HG03378 (cell line): Measurements from ENCODE around the gene VAV1.

Experiments
- ATAC-seq: cut with Tn5 transposase; IDR thresholded peaks from one replicate; pipeline ENCODE4 v1.9.1; 2021; ENCODE audit warnings: mild to moderate bottlenecking, moderate library complexity; ENCODE audit not compliant: unreplicated experiment

VAV1 gene

GRCh38 chr19:6772028-6772865 is at the start of gene VAV1:
Gene VAV1, plus strand, starts transcription at chr19:6772708. Its CDS starts 100 bp downstream, at chr19:6772808.
- peak; percentile 26 for ATAC-seq

- no peak for ATAC-seq
Measured at GRCh38 chr19:6723108-6723618, 49.3 kb upstream of the VAV1 start.

- no peak for ATAC-seq
Measured at GRCh38 chr19:6723738-6724137, 48.8 kb upstream of the VAV1 start.

GRCh38 chr19:6724631-6725492 is 47.6 kb upstream of the VAV1 start:
- no peak for ATAC-seq

- ATAC-seq: no peak
Measured at GRCh38 chr19:6725513-6726231, 46.8 kb upstream of the VAV1 start.

GRCh38 chr19:6728346-6728745 is 44.2 kb upstream of the VAV1 start:
- no peak for ATAC-seq

GRCh38 chr19:6729573-6730152 is 42.8 kb upstream of the VAV1 start:
- no peak for ATAC-seq

- no peak for ATAC-seq
Measured at GRCh38 chr19:6730153-6730804, 42.2 kb upstream of the VAV1 start.

GRCh38 chr19:6730941-6731670 is 41.4 kb upstream of the VAV1 start:
- no peak for ATAC-seq

- ATAC-seq: no peak
Measured at GRCh38 chr19:6731822-6732221, 40.7 kb upstream of the VAV1 start.

GRCh38 chr19:6732803-6733337 is 39.6 kb upstream of the VAV1 start:
- ATAC-seq: no peak

GRCh38 chr19:6733338-6734095 is 39.0 kb upstream of the VAV1 start:
- no peak for ATAC-seq

- no peak for ATAC-seq
Measured at GRCh38 chr19:6734096-6734696, 38.3 kb upstream of the VAV1 start.

GRCh38 chr19:6735181-6735911 is 37.2 kb upstream of the VAV1 start:
- no peak for ATAC-seq

- ATAC-seq: no peak
Measured at GRCh38 chr19:6736169-6736916, 36.2 kb upstream of the VAV1 start.

GRCh38 chr19:6736917-6737283 is 35.6 kb upstream of the VAV1 start:
- no peak for ATAC-seq
